Naive thymus-derived CD4-positive, alpha-beta T cell (primary cell): Measurements from ENCODE around the gene GNL1. TPM values are rescaled to one million over a fixed set of nuclear protein-coding genes. Genes with fewer than 3 reads are reported as not detected.

Experiments used
- ATAC-seq: fragments of 150-1000 bp; cut with Tn5 transposase; 2 replicates; pipeline ENCODE4 v1.10.0; 2021; ENCODE audit warnings: mild to moderate bottlenecking, moderate library complexity
- CTCF ChIA-PET: fragments of 350-600 bp; sonication (Branson Sonifier 250); formaldehyde crosslinking; loops from one replicate; lab custom pipeline; 2021; ENCODE audit warnings: antibody characterized with exemption; lab: Charles Lee
- POLR2A ChIA-PET: fragments of 350-600 bp; sonication (Branson Sonifier 250); formaldehyde crosslinking; loops from one replicate; lab custom pipeline; 2021; ENCODE audit warnings: antibody characterized with exemption, inconsistent platforms; lab: Charles Lee
- DNase-seq, 9 donors: peaks; one replicate each; pipeline versions ENCODE4 v3.0.0 to v3.0.0-alpha.2; 2020 to 2022; ENCODE audit warnings: mixed read lengths in 1 of 9
- H3K27ac ChIP-seq: one replicate; pipeline ENCODE4 v1.7.0; 2013; ENCODE audit warnings: mild to moderate bottlenecking, low read depth, low read length, moderate library complexity
- H3K27me3 ChIP-seq, 2 donors: one replicate each; pipeline ENCODE4 v1.7.0; 2013; ENCODE audit warnings: low read length in 2 of 2, mild to moderate bottlenecking in 2 of 2, moderate library complexity in 2 of 2; ENCODE audit not compliant: control insufficient read depth in 2 of 2, insufficient read depth in 2 of 2
- H3K36me3 ChIP-seq, 3 experiments: 1 replicate in 2 of 3; 2 replicates in 1 of 3; pipeline ENCODE4 v1.7.0; 2013; ENCODE audit warnings: low read length in 3 of 3, mild to moderate bottlenecking in 3 of 3, moderate library complexity in 1 of 3; ENCODE audit not compliant: insufficient read depth in 3 of 3, control insufficient read depth in 2 of 3
- H3K4me1 ChIP-seq, 2 donors: one replicate each; pipeline ENCODE4 v1.7.0; 2013; ENCODE audit warnings: low read length in 2 of 2, mild to moderate bottlenecking in 2 of 2, moderate library complexity in 1 of 2; ENCODE audit not compliant: control insufficient read depth in 2 of 2, insufficient read depth in 2 of 2
- H3K4me3 ChIP-seq: 2 replicates; pipeline ENCODE4 v1.7.0; 2013; ENCODE audit warnings: mild to moderate bottlenecking, low read length
- H3K9me3 ChIP-seq, 3 experiments: 1 replicate in 2 of 3; 2 replicates in 1 of 3; pipeline ENCODE4 v1.7.0; 2013; ENCODE audit warnings: low read length in 3 of 3; ENCODE audit not compliant: control insufficient read depth in 2 of 3
- H3K27ac Mint-ChIP-seq, 9 donors: one replicate each; pipeline ENCODE4 v1.8.0; 2020 to 2022; ENCODE audit warnings: mixed read lengths in 9 of 9, mild to moderate bottlenecking in 8 of 9, moderate library complexity in 5 of 9, inconsistent platforms in 2 of 9
- H3K27me3 Mint-ChIP-seq, 5 donors: one replicate each; pipeline ENCODE4 v1.8.0; 2021 to 2022; ENCODE audit warnings: mixed read lengths in 5 of 5, mild to moderate bottlenecking in 1 of 5
- H3K36me3 Mint-ChIP-seq, 5 donors: one replicate each; pipeline ENCODE4 v1.8.0; 2020 to 2022; ENCODE audit warnings: mixed read lengths in 5 of 5, mild to moderate bottlenecking in 3 of 5, inconsistent platforms in 1 of 5
- H3K4me1 Mint-ChIP-seq, 7 donors: one replicate each; pipeline ENCODE4 v1.8.0; 2020 to 2022; ENCODE audit warnings: mixed read lengths in 7 of 7, mild to moderate bottlenecking in 3 of 7, inconsistent platforms in 1 of 7
- H3K4me3 Mint-ChIP-seq, 10 donors: one replicate each; pipeline ENCODE4 v1.8.0; 2020 to 2022; ENCODE audit warnings: mild to moderate bottlenecking in 10 of 10, mixed read lengths in 10 of 10, moderate library complexity in 6 of 10, inconsistent platforms in 2 of 10
- H3K9me3 Mint-ChIP-seq, 11 donors: one replicate each; pipeline ENCODE4 v1.8.0; 2020 to 2022; ENCODE audit warnings: mixed read lengths in 11 of 11, mild to moderate bottlenecking in 4 of 11, inconsistent platforms in 1 of 11, moderate library complexity in 1 of 11
- intact Hi-C, 2 donors: fragments of 100-400 bp; cut with micrococcal nuclease; formaldehyde crosslinking; loops; one replicate each; pipeline ENCODE4 v1.15.1; 2023
- polyA plus RNA-seq, 2 donors: library from polyadenylated mRNA; unstranded; fragments of 300-500 nt; fragmentation: Illumina TruSeq; gene quantifications; one replicate each; pipeline ENCODE4 v1.2.3, GENCODE V29; 2021
- total RNA-seq, 6 experiments: library from RNA in 5 of 6; stranded (reverse) in 5 of 6; gene quantifications; 1 replicate in 5 of 6; 2 replicates in 1 of 6; pipeline ENCODE4 v1.2.3 and lab custom pipeline; 2021 to 2026

GNL1 gene
- total and polyA plus RNA-seq, 7 experiments from 2014 or later: 27.7 to 190 (median 65.1) TPM

GRCh38 chr6:30572148-30572547 lies 15.9 kb upstream of the GNL1 start:
- no peak for ATAC-seq
- H3K27ac ChIP-seq: peak overlapping the region; percentile 98
- Mint-ChIP-seq H3K9me3 (peaks cover 0 to 5% (median 0%) of the 10 kb centered on the region in 11 donors), H3K4me1 (peaks cover 62 to 86% (median 70%) of the 10 kb centered on the region in 7 donors), H3K4me3 (peak overlapping the region; percentile 94 to 100 (median 98)), H3K36me3 (peaks cover 1 to 20% (median 8%) of the 10 kb centered on the region in 5 donors), H3K27ac (peak overlapping the region; percentile 96 to 100 (median 99)), H3K27me3 (peaks cover 0 to 4% (median 0%) of the 10 kb centered on the region in 5 donors)
- H3K27me3 ChIP-seq: no peaks in the 10 kb centered on the region
- CTCF ChIA-PET: no interaction called here
- peaks cover 33 to 38% of the 10 kb centered on the region in 2 donors for H3K4me1 ChIP-seq
- no peak for DNase-seq
- POLR2A ChIA-PET: interaction anchor here (0.6 to 1.0 kb wide), 2 partner anchors 8 to 43 kb away, joined by 3 to 4 read pairs; no protein-coding TSS in a partner anchor
- H3K9me3 ChIP-seq: no peaks in the 10 kb centered on the region
- H3K4me3 ChIP-seq: peak overlapping the region; percentile 94
- H3K36me3 ChIP-seq: peaks cover 0 to 13% (median 3%) of the 10 kb centered on the region in 3 experiments
- intact Hi-C loops: loop anchor here (5.0 to 10.0 kb wide), 3 partner anchors 245 to 360 kb away; partner anchors contain the start of genes TRIM26 (in 2 of the 2) and TRIM39 (in 1 of the 2)

DNA sequence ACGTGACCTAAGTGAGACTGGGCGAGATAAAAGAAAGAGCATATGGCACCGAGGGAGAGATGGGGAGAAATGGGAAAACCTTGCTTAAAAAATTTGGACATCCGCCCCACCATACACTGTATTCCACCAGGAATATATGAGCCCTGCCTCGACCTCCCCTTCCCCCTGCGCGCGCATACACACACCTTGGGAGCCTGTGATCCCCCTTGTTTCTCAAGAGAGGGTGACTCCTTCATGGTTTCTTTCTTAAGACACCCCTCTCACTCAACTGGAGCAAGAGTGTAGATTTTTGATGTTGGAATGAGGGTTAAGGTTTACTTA lies 15.4 kb upstream of the GNL1 start:
- peak overlapping the region; percentile 94 to 100 (median 98) for H3K4me3 Mint-ChIP-seq
- Histone ChIP-seq H3K27me3 (no peaks in the 10 kb centered on the region), H3K4me3 (peak overlapping the region; percentile 94), H3K9me3 (no peaks in the 10 kb centered on the region), H3K27ac (peak overlapping the region; percentile 98), H3K36me3 (peaks cover 0 to 9% (median 0%) of the 10 kb centered on the region in 3 experiments), H3K4me1 (peaks cover 33 to 38% of the 10 kb centered on the region in 2 donors)
- ChIA-PET CTCF (interaction anchor here (0.6 to 2.3 kb wide), 7 partner anchors 14 to 151 kb away, joined by 3 to 11 read pairs (median 4); no protein-coding TSS in a partner anchor), POLR2A (interaction anchor here (0.9 to 3.7 kb wide), 14 partner anchors 7 to 151 kb away, joined by 3 to 61 read pairs (median 6); partner anchors contain the start of genes GNL1, MRPS18B, PPP1R10 and PRR3)
- peaks cover 0 to 5% (median 0%) of the 10 kb centered on the region in 11 donors for H3K9me3 Mint-ChIP-seq
- peaks cover 59 to 84% (median 68%) of the 10 kb centered on the region in 7 donors for H3K4me1 Mint-ChIP-seq
- peaks cover 0 to 4% (median 0%) of the 10 kb centered on the region in 5 donors for H3K27me3 Mint-ChIP-seq
- peaks cover 0 to 15% (median 3%) of the 10 kb centered on the region in 5 donors for H3K36me3 Mint-ChIP-seq
- intact Hi-C loops: loop anchor here (1.0 to 10.0 kb wide), 11 partner anchors 15 to 505 kb away; partner anchors contain the start of genes C6orf136 (in 2 of the 2), GNL1 (in 2 of the 2), MRPS18B (in 2 of the 2) and PPP1R10 (in 2 of the 2)
- ATAC-seq (no peak), DNase-seq (no peak)
- H3K27ac Mint-ChIP-seq: peak overlapping the region; percentile 96 to 100 (median 99)

- CTCF ChIA-PET: interaction anchor here (0.6 to 2.3 kb wide), 9 partner anchors 13 to 152 kb away, joined by 3 to 11 read pairs (median 3); no protein-coding TSS in a partner anchor
- POLR2A ChIA-PET: interaction anchor here (0.6 to 3.7 kb wide), 26 partner anchors 11 to 249 kb away, joined by 3 to 61 read pairs (median 4); partner anchors contain the start of genes GNL1, MRPS18B, PPP1R10 and PRR3
- H3K9me3 ChIP-seq: no peaks in the 10 kb centered on the region
- ATAC-seq (peak; percentile 99), DNase-seq (peak; percentile 98 to 100 (median 99))
- Mint-ChIP-seq H3K4me1 (peaks cover 55 to 79% (median 64%) of the 10 kb centered on the region in 7 donors), H3K36me3 (peaks cover 0 to 11% (median 0%) of the 10 kb centered on the region in 5 donors), H3K27ac (peak within 1 kb of the TSS; percentile 96 to 100 (median 99)), H3K9me3 (peaks cover 0 to 5% (median 0%) of the 10 kb centered on the region in 11 donors), H3K4me3 (peak within 1 kb of the TSS; percentile 94 to 100 (median 98)), H3K27me3 (peaks cover 0 to 4% (median 0%) of the 10 kb centered on the region in 5 donors)
- H3K4me1 ChIP-seq: peaks cover 33 to 38% of the 10 kb centered on the region in 2 donors
- no peaks in the 10 kb centered on the region for H3K27me3 ChIP-seq
- peaks cover 0 to 5% (median 0%) of the 10 kb centered on the region in 3 experiments for H3K36me3 ChIP-seq
- intact Hi-C loops: loop anchor here (1.0 to 10.0 kb wide), 11 partner anchors 15 to 505 kb away; partner anchors contain the start of genes C6orf136 (in 2 of the 2), GNL1 (in 2 of the 2), MRPS18B (in 2 of the 2) and PPP1R10 (in 2 of the 2)
- H3K27ac ChIP-seq: peak within 1 kb of the TSS; percentile 98
- peak within 1 kb of the TSS; percentile 94 for H3K4me3 ChIP-seq
These were observed 14.9 kb upstream of the GNL1 start, which contains the start of gene ABCF1 for GRCh38 chr6:30571075-30571761. Gene ABCF1, plus strand, starts transcription at chr6:30571442. Its CDS starts 46 bp downstream, at chr6:30571488.

GRCh38 chr6:30570740-30571074 lies 14.4 kb upstream of the GNL1 start:
- Histone ChIP-seq H3K4me3 (peak overlapping the region; percentile 94), H3K27me3 (no peaks in the 10 kb centered on the region), H3K36me3 (peaks cover 0 to 5% (median 0%) of the 10 kb centered on the region in 3 experiments), H3K27ac (peak overlapping the region; percentile 98), H3K4me1 (peaks cover 33 to 38% of the 10 kb centered on the region in 2 donors), H3K9me3 (no peaks in the 10 kb centered on the region)
- DNase-seq: no peak
- CTCF ChIA-PET: interaction anchor here (0.6 to 2.3 kb wide), 11 partner anchors 13 to 512 kb away, joined by 3 to 11 read pairs (median 3); no protein-coding TSS in a partner anchor
- intact Hi-C loops: loop anchor here (1.0 to 10.0 kb wide), 11 partner anchors 14 to 504 kb away; partner anchors contain the start of genes C6orf136 (in 2 of the 2), GNL1 (in 2 of the 2), MRPS18B (in 2 of the 2) and PPP1R10 (in 2 of the 2)
- peaks cover 0 to 4% (median 0%) of the 10 kb centered on the region in 5 donors for H3K27me3 Mint-ChIP-seq
- peak overlapping the region; percentile 94 to 100 (median 98) for H3K4me3 Mint-ChIP-seq
- ATAC-seq: peak; percentile 10
- H3K9me3 Mint-ChIP-seq: peaks cover 0 to 5% (median 0%) of the 10 kb centered on the region in 11 donors
- peaks cover 55 to 77% (median 64%) of the 10 kb centered on the region in 7 donors for H3K4me1 Mint-ChIP-seq
- H3K36me3 Mint-ChIP-seq: peaks cover 0 to 11% (median 0%) of the 10 kb centered on the region in 5 donors
- POLR2A ChIA-PET: interaction anchor here (0.6 to 3.7 kb wide), 29 partner anchors 9 to 249 kb away, joined by 3 to 61 read pairs (median 4); partner anchors contain the start of genes GNL1, MRPS18B, PPP1R10 and PRR3
- H3K27ac Mint-ChIP-seq: peak overlapping the region; percentile 96 to 100 (median 99)

- Histone ChIP-seq H3K27ac (peak overlapping the region; percentile 98), H3K27me3 (no peaks in the 10 kb centered on the region), H3K36me3 (peaks cover 0 to 5% (median 0%) of the 10 kb centered on the region in 3 experiments), H3K9me3 (no peaks in the 10 kb centered on the region), H3K4me3 (peak overlapping the region; percentile 94), H3K4me1 (peaks cover 33 to 38% of the 10 kb centered on the region in 2 donors)
- ChIA-PET CTCF (interaction anchor here (0.6 to 2.3 kb wide), 7 partner anchors 18 to 513 kb away, joined by 3 to 11 read pairs (median 4); no protein-coding TSS in a partner anchor), POLR2A (interaction anchor here (0.6 to 3.7 kb wide), 26 partner anchors 9 to 250 kb away, joined by 3 to 61 read pairs (median 4); partner anchors contain the start of genes GNL1, MRPS18B, PPP1R10 and PRR3)
- H3K36me3 Mint-ChIP-seq: peaks cover 0 to 11% (median 0%) of the 10 kb centered on the region in 5 donors
- DNase-seq (no peak), ATAC-seq (no peak)
- peaks cover 55 to 77% (median 61%) of the 10 kb centered on the region in 7 donors for H3K4me1 Mint-ChIP-seq
- intact Hi-C loops: loop anchor here (2.0 to 10.0 kb wide), 4 partner anchors 151 to 358 kb away; partner anchors contain the start of genes TRIM26 (in 2 of the 2), TRIM39 (in 1 of the 2) and TUBB (in 1 of the 2)
- peak overlapping the region; percentile 96 to 100 (median 99) for H3K27ac Mint-ChIP-seq
- H3K9me3 Mint-ChIP-seq: peaks cover 0 to 5% (median 0%) of the 10 kb centered on the region in 11 donors
- peak overlapping the region; percentile 94 to 100 (median 98) for H3K4me3 Mint-ChIP-seq
- H3K27me3 Mint-ChIP-seq: peaks cover 0 to 4% (median 0%) of the 10 kb centered on the region in 5 donors
These were observed 14.0 kb upstream of the GNL1 start for GRCh38 chr6:30570263-30570662.
